CD4-positive, alpha-beta T cell (primary cell): ENCODE results near the gene DMPK. TPM values are rescaled to one million over a fixed set of nuclear protein-coding genes. Genes with fewer than 3 reads are reported as not detected.

Source experiments
- ATAC-seq: fragments of 200-7000 bp; cut with Tn5 transposase; one replicate; pipeline ENCODE4 v1.10.0; 2022; ENCODE audit warnings: mild to moderate bottlenecking; ENCODE audit not compliant: poor library complexity
- CTCF ChIA-PET: fragments of 350-600 bp; sonication (Branson Sonifier 250); formaldehyde crosslinking; loops from one replicate; lab custom pipeline; 2021; ENCODE audit warnings: antibody characterized with exemption, inconsistent platforms; lab: Charles Lee
- POLR2A ChIA-PET: fragments of 350-600 bp; sonication (Branson Sonifier 250); formaldehyde crosslinking; loops from one replicate; lab custom pipeline; 2021; ENCODE audit warnings: antibody characterized with exemption, inconsistent platforms; lab: Charles Lee
- DNase-seq, 14 experiments: peaks; one replicate each; pipeline ENCODE4 v3.0.0-alpha.2; 2013 to 2020; ENCODE audit warnings: mixed read lengths in 2 of 14
- H3K27ac ChIP-seq, 2 donors: one replicate each; pipeline versions ENCODE4 v1.5.1 to v1.7.0; 2013; ENCODE audit warnings: low read length in 2 of 2, low read depth in 1 of 2, mild to moderate bottlenecking in 1 of 2
- H3K27me3 ChIP-seq, 2 experiments: 1 replicate in 1 of 2; 2 replicates in 1 of 2; pipeline versions ENCODE4 v1.6.1 to v1.7.0; 2013; ENCODE audit warnings: low read length in 2 of 2, control low read depth in 1 of 2, mild to moderate bottlenecking in 1 of 2, moderate library complexity in 1 of 2; ENCODE audit not compliant: insufficient read depth in 2 of 2, control insufficient read depth in 1 of 2
- H3K36me3 ChIP-seq: one replicate; pipeline ENCODE4 v1.6.1; 2013; ENCODE audit warnings: low read length, control low read depth; ENCODE audit not compliant: insufficient read depth
- H3K4me1 ChIP-seq: one replicate; pipeline ENCODE4 v1.6.1; 2013; ENCODE audit warnings: low read length, control low read depth; ENCODE audit not compliant: insufficient read depth
- H3K4me3 ChIP-seq: one replicate; pipeline ENCODE4 v1.5.1; 2013; ENCODE audit warnings: mild to moderate bottlenecking, low read length, moderate library complexity
- H3K9me3 ChIP-seq, 2 experiments: 1 replicate in 1 of 2; 2 replicates in 1 of 2; pipeline versions ENCODE4 v1.6.1 to v1.7.0; 2013; ENCODE audit warnings: low read length in 2 of 2, mild to moderate bottlenecking in 2 of 2, control low read depth in 1 of 2, moderate library complexity in 1 of 2; ENCODE audit not compliant: control insufficient read depth in 1 of 2, insufficient read depth in 1 of 2
- H3K27ac Mint-ChIP-seq: one replicate; pipeline ENCODE4 v1.8.0; 2020; ENCODE audit warnings: mixed read lengths
- H3K27me3 Mint-ChIP-seq: one replicate; pipeline ENCODE4 v1.8.0; 2021; ENCODE audit warnings: mixed read lengths
- H3K36me3 Mint-ChIP-seq: one replicate; pipeline ENCODE4 v1.8.0; 2021; ENCODE audit warnings: low read depth, mixed read lengths
- H3K4me1 Mint-ChIP-seq: one replicate; pipeline ENCODE4 v1.8.0; 2021; ENCODE audit warnings: low read depth, mixed read lengths
- H3K4me3 Mint-ChIP-seq: one replicate; pipeline ENCODE4 v1.8.0; 2020; ENCODE audit warnings: mild to moderate bottlenecking, mixed read lengths
- H3K9me3 Mint-ChIP-seq: one replicate; pipeline ENCODE4 v1.8.0; 2020; ENCODE audit warnings: mixed read lengths
- CTCF ChIP-seq: fragments of 200-600 bp; IDR thresholded peaks from one replicate; pipeline ENCODE4 v1.8.0; 2022; ENCODE audit warnings: antibody characterized with exemption, mild to moderate bottlenecking
- intact Hi-C, 2 experiments: fragments of 100-400 bp; cut with DNase I in 1 of 2; cut with micrococcal nuclease in 1 of 2; formaldehyde crosslinking; loops; one replicate each; pipeline versions ENCODE4 v1.15.1 to v1.9.0; 2023 to 2025; cut with DNase I, micrococcal nuclease
- total RNA-seq, 174 experiments: library from RNA in 2 of 174; stranded (reverse) in 2 of 174; gene quantifications; one replicate each; pipeline ENCODE4 v1.2.3 and lab custom pipeline; 2021 to 2026

Gene DMPK
- total RNA-seq, 2 experiments from 2014 or later = 24.0 to 24.9 TPM

GRCh38 chr19:45768984-45769782 lies 13.1 kb downstream of the DMPK start, which contains the start of gene SIX5:
Gene SIX5 (minus strand): TSS chr19:45769252. CDS start chr19:45768844, 408 bp downstream.
- peak within 1 kb of the TSS; percentile 89 for H3K4me3 Mint-ChIP-seq

GRCh38 chr19:45768655-45768983 lies 13.7 kb downstream of the DMPK start:
- peaks cover 0 to 15% of the 10 kb centered on the region in 2 experiments for H3K9me3 ChIP-seq
- peak in 7 of 14 experiments; percentile 16 to 74 (median 36) for DNase-seq
- H3K27me3 ChIP-seq = peaks cover 17 to 26% of the 10 kb centered on the region in 2 experiments
- peak overlapping the region; percentile 79 for H3K4me3 ChIP-seq
- H3K36me3 ChIP-seq = no peaks in the 10 kb centered on the region
- ChIA-PET POLR2A (interaction anchor here (1.0 to 3.4 kb wide), 14 partner anchors 10 to 290 kb away, joined by 3 to 52 read pairs (median 7); partner anchors contain the start of genes DMWD, FBXO46, FOXA3 and IRF2BP1), CTCF (interaction anchor here (1.9 to 7.2 kb wide), 5 partner anchors 11 to 76 kb away, joined by 8 to 172 read pairs (median 27); partner anchors contain the start of genes FBXO46, QPCTL and SNRPD2)
- intact Hi-C loops = loop anchor here in 1 of 2 experiments (2.0 kb wide), 1 partner anchor 38 kb away; the partner anchor contains the start of gene FBXO46
- Mint-ChIP-seq H3K27me3 (peaks cover 14% of the 10 kb centered on the region), H3K4me1 (peaks cover 25% of the 10 kb centered on the region), H3K27ac (no peak overlapping the region), H3K9me3 (no peaks in the 10 kb centered on the region), H3K36me3 (peaks cover 3% of the 10 kb centered on the region), H3K4me3 (peak overlapping the region; percentile 89)
- peaks cover 35% of the 10 kb centered on the region for H3K4me1 ChIP-seq
- ATAC-seq = no peak
- no peak overlapping the region for H3K27ac ChIP-seq
- no peak for TF ChIP-seq CTCF

More at GRCh38 chr19:45768984-45769782, 13.1 kb downstream of the DMPK start, which contains the start of gene SIX5:
- H3K27me3 Mint-ChIP-seq = peaks cover 14% of the 10 kb centered on the region
- H3K36me3 Mint-ChIP-seq = peaks cover 3% of the 10 kb centered on the region
- H3K27ac ChIP-seq = peak within 1 kb of the TSS; percentile 52 to 56
- POLR2A ChIA-PET = interaction anchor here (0.8 to 3.4 kb wide), 17 partner anchors 10 to 302 kb away, joined by 3 to 52 read pairs (median 5); partner anchors contain the start of genes DMPK, DMWD, FBXO46 and FOSB
- peak within 1 kb of the TSS; percentile 87 for H3K27ac Mint-ChIP-seq
- peak within 1 kb of the TSS; percentile 79 for H3K4me3 ChIP-seq
- no peak for TF ChIP-seq CTCF
- H3K9me3 ChIP-seq = peaks cover 0 to 15% of the 10 kb centered on the region in 2 experiments
- DNase-seq = peak; percentile 87 to 98 (median 92)
- H3K9me3 Mint-ChIP-seq = no peaks in the 10 kb centered on the region
- no peaks in the 10 kb centered on the region for H3K36me3 ChIP-seq
- H3K4me1 Mint-ChIP-seq = peaks cover 25% of the 10 kb centered on the region
- CTCF ChIA-PET = interaction anchor here (0.7 to 7.2 kb wide), 17 partner anchors 11 to 1574 kb away, joined by 3 to 172 read pairs (median 7); partner anchors contain the start of genes DMPK, DMWD, FBXO46 and FOXA3
- H3K4me1 ChIP-seq = peaks cover 35% of the 10 kb centered on the region
- intact Hi-C loops = loop anchor here in 1 of 2 experiments (2.0 kb wide), 1 partner anchor 38 kb away; the partner anchor contains the start of gene FBXO46
- ATAC-seq = peak; percentile 60
- H3K27me3 ChIP-seq = peaks cover 17 to 26% of the 10 kb centered on the region in 2 experiments
